B cell (primary cell): ENCODE results near the gene SLC35E1.

ENCODE experiments used
- EZH2 ChIP-seq: IDR thresholded peaks from 2 replicates; pipeline ENCODE4 v1.6.1; 2012; ENCODE audit warnings: borderline replicate concordance, low read depth, mild to moderate bottlenecking, moderate library complexity, low read length; ENCODE audit not compliant: insufficient read depth, poor library complexity, severe bottlenecking
- TF ChIP-seq, protein P1 (sequence below): fragments of 200-600 bp; IDR thresholded peaks from one replicate; pipeline ENCODE4 v1.8.0; 2022; ENCODE audit warnings: antibody characterized with exemption, mild to moderate bottlenecking

DNA sequence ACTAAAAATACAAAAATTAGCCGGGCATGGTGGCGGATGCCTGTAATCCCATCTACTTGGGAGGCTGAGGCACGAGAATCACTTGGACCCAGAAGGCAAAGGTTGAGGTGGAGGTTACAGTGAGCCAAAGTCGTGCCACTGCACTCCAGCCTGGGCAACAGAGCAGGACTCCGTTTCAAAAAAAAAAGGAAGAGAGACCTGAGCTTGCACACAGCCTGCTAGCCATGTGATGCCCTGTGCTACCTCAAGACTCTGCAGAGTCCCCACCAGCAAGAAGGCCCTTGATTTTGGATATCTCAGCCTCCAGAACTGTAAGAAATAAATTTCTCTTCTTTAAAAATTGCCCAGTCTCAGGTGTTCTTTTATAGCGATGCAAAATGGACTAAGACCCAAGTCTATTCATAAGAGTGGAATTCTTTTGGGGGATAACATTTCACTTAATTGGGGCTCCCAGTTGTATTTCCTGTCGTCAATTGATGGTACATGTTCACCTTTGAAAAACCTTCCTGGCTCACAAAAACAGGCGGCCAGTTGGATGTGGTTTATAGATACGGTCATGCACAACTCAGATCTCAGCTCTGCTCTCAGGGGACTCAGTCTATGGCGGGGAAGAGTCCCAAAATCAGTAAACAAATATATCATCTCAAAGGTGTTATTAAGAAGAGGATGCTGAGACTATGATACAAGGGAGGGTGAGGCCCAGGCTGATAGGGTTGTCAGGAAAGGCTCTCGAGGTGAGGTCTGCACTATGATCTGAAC is 27.6 kb downstream of the SLC35E1 start:
- TF ChIP-seq, protein P1, sequence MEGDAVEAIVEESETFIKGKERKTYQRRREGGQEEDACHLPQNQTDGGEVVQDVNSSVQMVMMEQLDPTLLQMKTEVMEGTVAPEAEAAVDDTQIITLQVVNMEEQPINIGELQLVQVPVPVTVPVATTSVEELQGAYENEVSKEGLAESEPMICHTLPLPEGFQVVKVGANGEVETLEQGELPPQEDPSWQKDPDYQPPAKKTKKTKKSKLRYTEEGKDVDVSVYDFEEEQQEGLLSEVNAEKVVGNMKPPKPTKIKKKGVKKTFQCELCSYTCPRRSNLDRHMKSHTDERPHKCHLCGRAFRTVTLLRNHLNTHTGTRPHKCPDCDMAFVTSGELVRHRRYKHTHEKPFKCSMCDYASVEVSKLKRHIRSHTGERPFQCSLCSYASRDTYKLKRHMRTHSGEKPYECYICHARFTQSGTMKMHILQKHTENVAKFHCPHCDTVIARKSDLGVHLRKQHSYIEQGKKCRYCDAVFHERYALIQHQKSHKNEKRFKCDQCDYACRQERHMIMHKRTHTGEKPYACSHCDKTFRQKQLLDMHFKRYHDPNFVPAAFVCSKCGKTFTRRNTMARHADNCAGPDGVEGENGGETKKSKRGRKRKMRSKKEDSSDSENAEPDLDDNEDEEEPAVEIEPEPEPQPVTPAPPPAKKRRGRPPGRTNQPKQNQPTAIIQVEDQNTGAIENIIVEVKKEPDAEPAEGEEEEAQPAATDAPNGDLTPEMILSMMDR = no peak
- TF ChIP-seq EZH2 = no peak
